ENCODE data around the gene SMOC2. TPM values are rescaled to one million over a fixed set of nuclear protein-coding genes. Genes with fewer than 3 reads are reported as not detected.

SMOC2 gene
- polyA plus RNA-seq, 1 of the 3 experiments (the other 2 are of a cell fraction) = not detected

GRCh38 chr6:168699631-168700295 lies 258.8 kb downstream of the SMOC2 start:
- ChIA-PET POLR2A (interaction anchor here (0.5 to 0.6 kb wide), 2 partner anchors 27 to 45 kb away, joined by 3 read pairs; no protein-coding TSS in a partner anchor), CTCF (interaction anchor here (1.5 to 5.6 kb wide), 2 partner anchors 11 to 12 kb away, joined by 4 to 50 read pairs; no protein-coding TSS in a partner anchor)
- TF ChIP-seq YY1 (IDR thresholded peaks at IDR 0.05; ENCODE audit: low read depth) (no peak), CTCF (IDR thresholded peaks at IDR 0.05) (no peak), GABPA (IDR thresholded peaks at IDR 0.05; ENCODE audit: low read depth) (no peak), USF1 (IDR thresholded peaks at IDR 0.05; ENCODE audit: borderline replicate concordance, low read depth) (no peak), POLR2AphosphoS5 (IDR thresholded peaks at IDR 0.05; ENCODE audit: low read depth, low read length) (no peak), EP300 (IDR thresholded peaks at IDR 0.05; ENCODE audit: borderline replicate concordance in 1 of 2, low read depth in 1 of 2, low read length in 1 of 2) (no peak), TAF1 (IDR thresholded peaks at IDR 0.05; ENCODE audit: borderline replicate concordance, low read depth, low read length) (no peak), ELF1 (IDR thresholded peaks at IDR 0.05) (no peak), MAX (IDR thresholded peaks at IDR 0.05; ENCODE audit: low read depth) (no peak), FOXM1 (IDR thresholded peaks at IDR 0.05; ENCODE audit: low read depth) (no peak), ZBTB33 (IDR thresholded peaks at IDR 0.05; ENCODE audit: borderline replicate concordance, low read depth) (no peak), MXI1 (IDR thresholded peaks at IDR 0.05; ENCODE audit: low read depth, low read length) (no peak)
- Histone ChIP-seq H3K9me2 (no peaks in the 10 kb centered on the region), H3K79me2 (ENCODE audit: insufficient read depth) (no peaks in the 10 kb centered on the region), H3K36me3 (replicated peaks in 1 of 2; ENCODE audit: control insufficient read depth in 1 of 2, insufficient read depth in 2 of 2, low read length in 1 of 2) (no peaks in the 10 kb centered on the region), H3K27me3 (ENCODE audit: insufficient read depth) (no peaks in the 10 kb centered on the region), H4K20me1 (ENCODE audit: insufficient read depth) (no peaks in the 10 kb centered on the region), H3K4me1 (ENCODE audit: control insufficient read depth in 1 of 2, insufficient read depth in 2 of 2, low read depth in 1 of 2, low read length in 1 of 2) (peaks cover 0 to 40% of the 10 kb centered on the region in 2 experiments; a peak in 1 of 4 replicates), H3F3A (replicated peaks; ENCODE audit: insufficient read depth) (no peaks in the 10 kb centered on the region), H3K9ac (no peak overlapping the region), H3K9me3 (no peaks in the 10 kb centered on the region), H3K4me2 (no peak overlapping the region), H3K4me3 (ENCODE audit: low read depth in 2 of 2, low read length in 1 of 2) (no peak overlapping the region; a peak in 1 of 4 replicates), H2AFZ (ENCODE audit: low read depth) (no peak overlapping the region), H3K27ac (ENCODE audit: low read depth in 2 of 2, low read length in 1 of 2) (peak overlapping the region in 1 of 2 experiments; percentile 51; a peak in 2 of 4 replicates)
- peak; percentile 79 for DNase-seq
- WGBS (ENCODE audit: low lambda C conversion rate) = 23% methylated on average over 8 of the region's 15 CpGs
